Activated naive CD4-positive, alpha-beta T cell treated with anti-CD3 and anti-CD28 coated beads, Interleukin-2, amount 50 U/mL, for 72 hours (primary cell): ENCODE results near the gene CCDC149. TPM values are rescaled to one million over a fixed set of nuclear protein-coding genes. Genes with fewer than 3 reads are reported as not detected.

Experiments used
- ATAC-seq, 2 donors: fragments of 150-1000 bp; cut with Tn5 transposase; 2 replicates each; pipeline ENCODE4 v1.10.0; 2021; ENCODE audit warnings: mild to moderate bottlenecking in 2 of 2, moderate library complexity in 2 of 2
- DNase-seq, 2 donors: peaks; one replicate each; pipeline ENCODE4 v3.0.0; 2021 to 2022; ENCODE audit warnings: low spot score in 2 of 2
- H3K27ac Mint-ChIP-seq, 2 donors: one replicate each; pipeline ENCODE4 v1.8.0; 2022; ENCODE audit warnings: mild to moderate bottlenecking in 2 of 2, mixed read lengths in 2 of 2
- H3K36me3 Mint-ChIP-seq, 2 donors: one replicate each; pipeline ENCODE4 v1.8.0; 2022; ENCODE audit warnings: mixed read lengths in 2 of 2
- H3K9me3 Mint-ChIP-seq, 2 donors: one replicate each; pipeline ENCODE4 v1.8.0; 2022; ENCODE audit warnings: mixed read lengths in 2 of 2
- total RNA-seq, 2 donors: library from RNA; stranded (reverse); gene quantifications; one replicate each; pipeline ENCODE4 v1.2.3, GENCODE V29; 2022

Gene CCDC149
- total RNA-seq, 2 donors from 2014 or later = 0.31 to 0.61 TPM

DNA sequence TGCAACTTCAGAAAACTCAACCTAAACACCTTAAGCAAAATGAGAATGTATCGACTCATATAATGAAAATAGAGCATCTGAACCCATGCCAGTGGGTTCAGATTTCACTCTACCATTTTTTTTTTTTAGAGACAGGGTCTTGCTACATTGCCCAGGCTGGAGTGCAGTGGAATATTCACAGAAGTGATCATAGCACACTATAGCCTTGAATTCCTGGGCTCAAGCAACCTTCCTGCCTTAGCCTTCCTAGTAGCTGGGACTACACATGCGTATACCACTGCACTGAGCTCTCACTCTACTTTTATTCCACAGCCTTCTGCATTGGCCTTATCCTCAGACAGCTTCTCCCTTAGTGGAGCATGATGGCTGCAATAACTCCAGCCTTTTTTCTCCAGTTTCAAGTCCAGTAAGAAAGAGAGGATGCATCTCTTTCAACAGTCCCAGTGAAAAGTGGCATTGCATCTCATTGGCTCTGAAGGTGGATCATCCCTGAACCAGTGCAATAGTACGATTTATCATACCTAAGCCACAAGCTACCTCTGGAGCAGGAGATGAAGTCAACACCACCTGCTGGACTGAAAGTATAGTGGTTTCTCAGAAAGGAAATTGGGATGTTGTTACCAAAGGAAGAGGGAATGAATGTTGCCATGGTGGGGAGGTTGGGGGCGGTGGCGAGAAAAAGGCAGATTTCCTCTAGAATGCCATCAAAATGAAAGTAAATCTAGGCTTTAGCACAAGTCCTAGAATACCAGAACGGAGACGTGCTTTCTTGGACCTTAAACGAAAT is 119.4 kb downstream of the CCDC149 start:
- Mint-ChIP-seq H3K36me3 (peaks cover 0 to under 1% of the 10 kb centered on the region in 2 donors), H3K27ac (no peak overlapping the region)
- no peak for ATAC-seq

DNA sequence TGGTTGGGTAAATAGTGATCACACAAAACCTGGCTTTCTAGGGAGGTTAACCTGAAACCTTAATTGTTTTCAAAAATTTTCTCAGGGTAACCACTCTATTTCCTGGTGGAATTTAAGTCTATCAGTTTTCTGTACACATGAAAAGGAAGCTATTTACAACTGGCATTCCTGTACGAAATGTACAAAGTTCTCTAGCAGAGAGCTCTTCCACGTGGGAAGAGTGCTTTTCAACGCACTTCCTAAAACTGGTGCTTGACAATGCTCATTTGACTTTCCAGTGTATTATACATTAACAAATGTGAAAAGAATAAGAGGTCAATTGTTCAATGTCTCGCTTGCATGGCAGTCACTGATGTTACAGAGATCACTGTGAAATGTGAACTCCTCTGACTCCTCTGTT is 120.3 kb downstream of the CCDC149 start:
- DNase-seq = no peak
- no peak for ATAC-seq
- Mint-ChIP-seq H3K27ac (no peak overlapping the region), H3K9me3 (peaks cover 3 to 6% of the 10 kb centered on the region in 2 donors), H3K36me3 (peaks cover 0 to 5% of the 10 kb centered on the region in 2 donors)

More for the DNA sequence above, 119.4 kb downstream of the CCDC149 start:
- no peak for DNase-seq
- peaks cover 2 to 3% of the 10 kb centered on the region in 2 donors for H3K9me3 Mint-ChIP-seq

DNA sequence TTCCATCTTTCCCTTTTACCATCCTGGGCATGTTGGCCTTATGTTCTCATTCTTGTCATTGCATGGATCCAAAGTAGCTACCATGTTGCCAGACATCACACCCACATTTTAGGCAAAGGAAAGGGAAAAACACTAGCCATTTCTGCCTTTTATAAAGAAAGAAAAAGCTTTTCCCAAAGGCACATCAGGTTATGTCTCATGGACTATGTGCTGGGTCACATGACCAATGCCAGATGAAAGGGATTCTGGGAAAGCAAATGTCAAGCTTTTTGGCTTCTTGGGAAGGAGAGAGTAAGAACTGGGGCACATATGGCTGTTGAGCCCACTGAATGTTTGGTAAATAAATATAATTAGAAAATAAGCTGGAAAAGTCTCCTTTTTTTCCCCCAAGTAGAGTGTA is 121.8 kb downstream of the CCDC149 start:
- peaks cover 3 to 6% of the 10 kb centered on the region in 2 donors for H3K9me3 Mint-ChIP-seq
- no peak for DNase-seq
- H3K27ac Mint-ChIP-seq = no peak overlapping the region
- no peak for ATAC-seq
- H3K36me3 Mint-ChIP-seq = peaks cover 0 to 5% of the 10 kb centered on the region in 2 donors

DNA sequence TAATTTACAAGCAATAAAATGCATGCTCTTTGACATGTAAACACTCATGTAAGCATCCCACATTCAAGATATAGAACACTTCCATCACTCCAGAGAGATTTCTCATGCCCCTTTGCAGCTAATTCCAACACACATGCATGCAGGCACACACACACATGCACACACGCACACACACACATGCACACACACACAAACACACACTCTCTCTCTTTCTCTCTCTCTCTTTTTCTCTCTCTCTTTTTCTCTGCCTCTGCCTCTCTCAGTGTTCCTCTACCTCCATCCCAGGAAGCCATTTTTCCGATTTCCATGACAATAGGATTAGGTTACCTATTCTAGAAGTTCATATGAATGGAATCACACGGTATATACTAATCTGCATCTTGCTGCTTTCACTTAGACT is 129.3 kb downstream of the CCDC149 start:
- Mint-ChIP-seq H3K36me3 (peaks cover 0 to 5% of the 10 kb centered on the region in 2 donors), H3K9me3 (peaks cover 3 to 8% of the 10 kb centered on the region in 2 donors), H3K27ac (no peak overlapping the region)
- ATAC-seq (no peak), DNase-seq (no peak)

DNA sequence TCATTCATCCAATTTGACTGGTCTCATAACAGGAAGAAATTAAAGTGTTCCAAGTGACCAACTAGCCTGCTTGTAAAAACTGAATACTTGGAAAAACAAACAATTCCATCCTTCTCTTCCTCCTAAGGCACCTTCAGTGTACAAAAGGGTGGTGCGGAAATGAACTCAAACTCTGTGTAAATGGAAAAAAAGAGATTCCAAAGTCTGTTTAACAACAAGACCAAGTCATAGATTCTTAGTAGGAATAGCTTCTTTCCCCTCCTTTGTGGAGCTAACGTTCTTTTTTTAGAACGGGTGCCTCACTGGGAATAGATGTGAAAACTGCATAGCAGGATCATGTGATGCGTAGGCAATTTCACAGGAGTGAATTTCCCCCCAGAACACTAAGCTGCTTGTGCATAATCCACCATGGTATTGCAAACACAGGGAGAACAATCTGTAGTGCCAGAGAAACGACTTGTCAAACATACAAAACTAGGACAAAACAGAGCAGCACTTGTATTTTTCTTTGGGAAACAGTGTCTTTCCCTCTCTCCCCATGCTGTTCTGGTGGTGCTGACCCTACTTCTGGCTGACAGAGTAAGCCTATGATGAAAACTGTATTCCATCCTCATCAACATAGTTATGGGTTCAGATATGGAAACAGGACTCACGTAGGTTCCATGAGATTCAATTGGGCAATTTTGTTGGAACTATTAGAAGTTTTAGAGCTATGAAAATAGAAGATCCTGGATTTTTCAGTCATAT is 130.7 kb downstream of the CCDC149 start:
- Mint-ChIP-seq H3K27ac (no peak overlapping the region), H3K36me3 (no peaks in the 10 kb centered on the region), H3K9me3 (peaks cover 3% of the 10 kb centered on the region in 2 donors)
- DNase-seq = no peak
- ATAC-seq = no peak

DNA sequence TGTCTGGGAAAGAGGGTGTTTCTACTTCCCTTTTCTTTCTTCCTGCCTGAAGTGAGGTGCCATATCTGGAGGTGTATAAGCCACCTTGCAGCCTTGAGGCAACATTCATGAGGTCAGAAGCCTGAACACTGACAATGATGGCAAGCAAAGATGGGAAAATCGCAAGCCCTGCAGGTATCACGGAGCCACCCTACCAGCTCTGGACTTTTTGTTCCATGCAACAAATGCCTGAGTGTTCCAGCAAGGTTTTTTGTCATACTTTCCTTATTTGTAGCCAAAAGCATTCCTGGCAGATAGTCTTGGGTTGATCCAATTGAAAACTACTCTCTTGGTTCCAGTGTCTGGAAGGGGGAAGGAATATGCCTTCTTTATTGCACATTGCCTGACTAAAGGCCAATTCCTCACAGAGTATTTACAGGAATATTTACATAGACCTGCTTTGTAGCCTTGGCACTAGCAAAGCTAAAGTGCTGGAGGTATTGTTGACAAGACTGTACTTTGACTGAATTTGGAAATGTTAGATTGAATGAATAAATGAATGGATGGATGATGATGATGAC is 131.8 kb downstream of the CCDC149 start:
- DNase-seq (no peak), ATAC-seq (no peak)
- Mint-ChIP-seq H3K36me3 (no peaks in the 10 kb centered on the region), H3K27ac (no peak overlapping the region), H3K9me3 (peaks cover 3% of the 10 kb centered on the region in 2 donors)

DNA sequence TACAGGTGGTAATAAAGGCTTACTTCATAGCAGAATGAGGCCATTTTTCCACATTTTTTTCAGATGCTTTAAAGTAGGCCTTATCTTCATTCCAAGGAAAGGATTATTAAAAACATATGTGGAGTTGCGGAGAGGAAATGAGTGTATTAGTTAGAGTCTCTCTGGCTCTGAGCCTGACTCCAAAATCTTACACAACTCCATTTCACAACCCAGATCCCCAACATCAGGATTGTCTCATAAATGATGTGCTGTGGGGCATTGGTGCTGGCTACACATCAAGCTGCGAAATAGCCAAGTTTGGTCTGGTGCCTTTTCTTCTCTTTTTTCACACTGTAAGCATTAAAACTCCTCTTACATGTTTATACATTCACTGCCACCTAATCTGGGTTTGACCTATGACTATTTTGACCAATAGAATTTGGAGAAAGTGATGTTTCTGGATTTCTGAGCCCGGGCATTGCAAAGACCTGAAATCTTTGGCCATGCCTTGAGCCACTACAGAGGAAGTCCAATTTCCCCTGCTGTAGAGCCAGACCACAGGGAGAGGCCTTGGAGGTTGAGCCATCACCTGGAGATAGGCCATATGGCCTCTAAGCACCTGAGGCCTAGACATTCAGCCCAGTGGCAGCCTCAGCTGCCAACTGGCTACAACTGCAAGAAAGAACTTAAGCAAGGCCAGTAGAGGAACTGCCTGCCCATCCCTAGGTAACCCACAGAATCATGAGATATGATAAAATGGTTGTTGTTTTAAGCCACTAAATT is 134.2 kb downstream of the CCDC149 start:
- H3K36me3 Mint-ChIP-seq = no peaks in the 10 kb centered on the region
- DNase-seq (no peak), ATAC-seq (no peak)
- no peak overlapping the region for H3K27ac Mint-ChIP-seq
- peaks cover 1 to 2% of the 10 kb centered on the region in 2 donors for H3K9me3 Mint-ChIP-seq

DNA sequence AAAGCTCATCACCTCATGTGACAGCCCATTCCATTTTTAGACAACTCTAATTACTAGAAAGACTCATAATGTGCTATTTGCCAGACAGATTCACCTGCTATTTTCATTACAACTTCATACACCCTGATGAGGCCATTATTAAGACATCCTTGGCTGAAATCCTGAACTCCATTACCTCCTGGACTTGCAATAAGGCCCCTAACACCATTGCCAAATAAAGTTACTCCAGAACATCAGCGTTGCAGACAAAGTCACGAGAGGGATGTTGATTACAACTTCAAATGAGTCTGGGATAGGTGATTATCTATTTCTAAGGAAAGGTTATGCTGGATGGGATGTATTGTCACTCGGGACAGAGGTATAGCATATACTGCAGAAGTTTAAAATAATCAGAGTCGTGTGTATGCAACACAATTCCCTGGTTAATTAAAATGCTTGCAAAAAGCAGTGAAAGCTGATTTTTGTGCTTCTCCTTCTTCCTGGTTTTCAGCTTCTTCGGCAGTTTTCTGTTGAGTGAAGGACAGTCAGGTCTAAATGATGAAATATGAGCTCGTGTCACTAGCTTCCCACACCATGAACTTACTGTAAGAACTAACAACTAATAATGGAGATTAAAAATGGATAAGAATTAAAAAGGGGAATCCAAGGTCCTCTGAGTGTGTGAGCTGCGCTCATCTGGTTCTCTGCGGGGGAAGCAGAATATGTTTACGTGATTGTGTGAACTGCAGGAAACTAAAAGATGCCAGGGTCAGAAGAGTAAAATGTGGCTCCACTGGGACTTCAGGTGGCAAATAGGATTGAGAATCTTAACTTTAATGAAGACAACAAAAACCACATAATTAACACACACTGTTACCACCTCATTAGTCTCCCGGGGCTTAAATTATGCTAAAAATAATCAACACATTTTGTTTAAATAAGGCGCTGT is 135.0 kb downstream of the CCDC149 start:
- DNase-seq (no peak), ATAC-seq (no peak)
- Mint-ChIP-seq H3K36me3 (no peaks in the 10 kb centered on the region), H3K27ac (no peak overlapping the region), H3K9me3 (no peaks in the 10 kb centered on the region)

DNA sequence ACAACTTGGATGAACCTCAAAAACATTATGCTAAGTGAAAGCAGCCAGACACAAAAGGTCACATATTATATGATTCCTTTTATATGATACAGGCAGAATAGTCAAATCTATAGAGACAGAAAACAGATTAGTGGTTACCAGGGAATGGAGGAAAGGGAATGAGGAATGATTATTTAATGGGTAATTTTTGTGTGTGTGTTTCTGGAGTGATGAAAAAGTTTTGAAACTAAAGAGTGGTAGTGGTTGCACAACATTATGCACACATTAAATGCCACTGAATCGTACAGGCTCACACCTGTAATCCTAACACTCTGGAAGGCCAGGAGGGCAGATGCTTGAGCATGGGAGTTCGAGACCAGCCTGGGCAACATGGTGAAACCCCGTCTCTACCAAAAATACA is 137.1 kb downstream of the CCDC149 start:
- no peak for ATAC-seq
- H3K9me3 Mint-ChIP-seq = peaks cover 4 to 9% of the 10 kb centered on the region in 2 donors
- no peak overlapping the region for H3K27ac Mint-ChIP-seq
- DNase-seq = no peak
- H3K36me3 Mint-ChIP-seq = peaks cover 0 to 6% of the 10 kb centered on the region in 2 donors

DNA sequence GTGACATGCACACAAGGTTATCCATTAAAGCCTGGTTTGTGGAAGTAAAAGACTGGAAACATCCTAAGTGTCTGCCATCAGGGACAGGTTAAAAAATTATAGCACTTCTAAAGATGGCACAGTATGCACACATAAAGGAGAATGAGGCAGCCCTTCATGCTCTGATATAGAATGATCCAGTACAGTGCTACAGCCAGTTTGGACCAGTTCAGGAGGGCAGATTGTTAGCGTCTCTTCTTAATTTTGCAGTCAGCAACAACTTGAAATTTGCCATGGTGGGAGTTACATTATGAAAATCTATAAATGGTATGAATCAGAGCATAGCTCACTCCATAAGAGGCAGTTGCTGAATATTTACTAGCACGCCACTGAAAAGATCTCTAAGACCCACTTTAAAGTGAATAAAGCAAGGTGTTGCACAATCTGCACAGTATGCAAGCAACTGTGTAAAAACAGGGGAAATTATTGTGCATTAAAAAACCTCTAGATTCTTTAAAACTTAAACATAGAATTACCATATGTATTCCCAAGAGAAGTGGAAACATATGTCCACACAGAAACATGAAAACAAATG is 137.7 kb downstream of the CCDC149 start:
- Mint-ChIP-seq H3K36me3 (peaks cover 0 to 6% of the 10 kb centered on the region in 2 donors), H3K9me3 (peaks cover 4 to 9% of the 10 kb centered on the region in 2 donors), H3K27ac (no peak overlapping the region)
- DNase-seq (no peak), ATAC-seq (no peak)

DNA sequence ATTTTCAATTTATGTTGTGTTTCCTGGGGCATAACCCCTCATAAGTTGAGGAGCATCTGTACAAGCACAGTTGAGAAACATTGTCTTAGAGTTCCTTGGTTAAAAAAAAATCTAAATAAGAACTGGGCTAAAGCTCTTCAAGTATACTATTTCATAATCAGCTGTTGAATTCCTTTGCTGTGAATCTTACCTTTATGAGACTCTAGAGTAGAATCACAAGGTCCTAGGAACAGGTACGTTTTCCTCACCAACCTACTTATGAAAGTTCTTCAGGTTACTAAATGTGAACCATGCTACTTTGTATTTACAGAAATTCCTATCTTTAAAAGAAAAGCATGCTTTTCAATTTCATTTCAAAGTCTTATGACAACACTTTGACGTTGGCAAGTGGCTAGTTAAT is 138.4 kb downstream of the CCDC149 start:
- Mint-ChIP-seq H3K36me3 (peaks cover 0 to 6% of the 10 kb centered on the region in 2 donors), H3K9me3 (peaks cover 4 to 9% of the 10 kb centered on the region in 2 donors), H3K27ac (no peak overlapping the region)
- ATAC-seq = no peak
- no peak for DNase-seq

DNA sequence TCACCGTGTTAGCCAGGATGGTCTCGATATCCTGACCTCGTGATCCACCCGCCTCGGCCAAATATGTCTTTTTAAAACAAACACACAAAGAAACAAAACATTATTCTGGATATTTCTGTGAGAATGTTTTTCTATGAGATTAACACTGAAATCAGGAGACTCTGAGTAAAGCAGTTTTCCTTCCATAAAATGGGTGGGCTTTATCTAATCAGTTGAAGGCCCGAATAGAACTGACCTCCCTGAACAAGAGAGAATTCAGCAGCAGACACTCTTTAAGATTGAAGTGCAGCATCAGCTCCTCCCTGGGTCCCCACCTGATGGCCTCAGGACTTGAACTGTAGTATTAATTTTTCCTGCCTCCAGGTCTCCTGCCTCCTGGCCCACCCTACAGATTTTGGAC is 139.9 kb downstream of the CCDC149 start:
- ATAC-seq (no peak), DNase-seq (no peak)
- Mint-ChIP-seq H3K36me3 (peaks cover 0 to 6% of the 10 kb centered on the region in 2 donors), H3K27ac (no peak overlapping the region), H3K9me3 (peaks cover 6 to 9% of the 10 kb centered on the region in 2 donors)

DNA sequence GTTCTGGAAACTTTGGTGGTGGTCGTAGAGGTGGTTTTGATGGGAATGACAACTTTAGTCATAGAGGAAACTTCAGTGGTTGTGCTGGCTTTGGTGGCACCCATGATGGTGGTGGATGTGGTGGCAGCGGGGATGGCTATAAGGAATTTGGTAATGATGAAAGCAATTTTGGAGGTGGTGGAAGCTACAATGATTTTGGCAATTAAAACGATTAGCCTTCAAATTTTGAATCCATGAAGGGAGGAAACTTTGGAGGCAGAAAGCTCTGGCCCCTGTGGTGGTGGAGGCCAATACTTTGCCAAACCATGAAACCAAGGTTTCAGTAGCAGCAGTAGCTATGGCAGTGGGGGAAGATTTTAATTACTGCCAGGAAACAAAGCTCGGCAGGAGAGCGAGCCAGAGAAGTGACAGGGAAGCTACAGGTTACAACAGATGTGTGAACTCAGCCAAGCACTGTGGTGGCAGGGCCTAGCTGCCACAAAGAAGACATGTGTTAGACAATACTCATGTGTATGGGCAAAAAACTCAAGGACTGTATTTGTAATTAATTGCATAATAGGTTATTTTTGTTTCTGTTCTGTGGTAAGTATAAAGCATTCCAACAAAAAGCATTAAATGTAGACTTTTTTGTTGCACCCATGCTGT is 140.7 kb downstream of the CCDC149 start:
- peaks cover 0 to 11% of the 10 kb centered on the region in 2 donors for H3K36me3 Mint-ChIP-seq
- ATAC-seq = no peak
- peaks cover 10 to 15% of the 10 kb centered on the region in 2 donors for H3K9me3 Mint-ChIP-seq
- H3K27ac Mint-ChIP-seq = no peak overlapping the region
- no peak for DNase-seq

DNA sequence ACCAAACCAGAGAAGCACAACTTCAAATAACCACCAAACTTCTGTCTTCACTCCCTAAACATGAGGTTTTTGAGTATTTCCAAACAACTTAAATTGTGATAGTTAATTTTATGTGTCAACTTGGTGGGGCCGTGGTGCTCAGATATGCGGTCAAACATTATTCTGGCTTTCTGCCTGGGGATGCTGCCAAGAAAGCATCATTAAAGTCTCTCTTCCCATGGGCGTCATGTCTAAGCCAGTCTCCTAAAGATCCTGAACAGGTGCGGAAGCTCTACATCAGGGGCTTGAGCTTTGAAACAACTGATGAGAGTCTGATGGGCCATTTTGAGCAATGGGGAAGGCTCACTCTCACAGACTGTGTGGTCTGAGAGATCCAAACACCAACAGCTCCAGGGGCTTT is 141.6 kb downstream of the CCDC149 start:
- H3K9me3 Mint-ChIP-seq = peaks cover 10 to 15% of the 10 kb centered on the region in 2 donors
- peaks cover 0 to 11% of the 10 kb centered on the region in 2 donors for H3K36me3 Mint-ChIP-seq
- no peak for DNase-seq
- ATAC-seq = no peak
- H3K27ac Mint-ChIP-seq = no peak overlapping the region

DNA sequence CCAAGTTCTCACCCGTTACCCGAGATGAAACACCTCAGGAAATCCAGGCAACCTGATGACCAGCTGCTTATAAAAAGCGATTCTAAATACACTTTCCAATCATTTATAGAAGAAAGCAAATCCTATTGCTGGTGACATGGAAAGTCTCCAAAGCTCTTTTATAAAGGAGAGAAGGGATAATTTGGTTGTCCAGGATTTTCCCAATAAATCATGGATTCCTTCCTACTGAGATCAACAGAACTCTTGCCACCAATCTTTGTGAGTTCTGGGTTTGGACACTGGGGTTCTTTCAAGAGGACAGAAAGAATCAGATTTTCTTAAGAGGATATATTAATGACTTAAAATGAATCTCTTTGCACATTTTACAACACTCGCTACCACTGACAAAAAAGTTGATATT is 142.2 kb downstream of the CCDC149 start:
- no peak overlapping the region for H3K27ac Mint-ChIP-seq
- peaks cover 0 to 11% of the 10 kb centered on the region in 2 donors for H3K36me3 Mint-ChIP-seq
- peaks cover 10 to 15% of the 10 kb centered on the region in 2 donors for H3K9me3 Mint-ChIP-seq
- no peak for DNase-seq
- ATAC-seq = no peak
